Measurements from ENCODE around the gene LTBP1.
"Not testable (repeated sequence)": the region's sequence is repeated elsewhere in the genome, so short reads cannot be mapped to it uniquely, and the experiment has no call there.

The LTBP1 gene

DNA sequence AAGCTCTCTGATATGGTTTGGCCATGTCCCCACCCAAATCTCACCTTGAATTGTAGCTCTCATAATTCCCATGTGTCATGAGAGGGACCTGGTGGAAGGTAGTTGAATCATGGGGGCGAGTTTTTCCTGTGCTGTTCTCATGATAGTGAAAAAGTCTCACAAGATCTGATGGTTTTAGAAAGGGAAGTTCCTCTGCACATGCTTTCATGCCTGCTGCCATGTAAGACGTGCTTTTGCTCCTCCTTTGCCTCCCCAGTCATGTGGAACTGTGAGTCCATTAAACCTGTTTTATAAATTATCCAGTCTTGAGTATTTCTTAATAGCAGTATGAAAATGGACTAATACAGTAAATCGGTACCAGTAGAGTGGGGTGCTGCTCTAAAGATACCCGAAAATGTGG is 34.9 kb downstream of the LTBP1 start:
- H3K4me1 ChIP-seq = no peaks in the 10 kb centered on the region
- peaks cover 36% of the 10 kb centered on the region for H3K9me3 ChIP-seq
- no peak overlapping the region for H3K4me3 ChIP-seq
- no peak overlapping the region for H3K27ac ChIP-seq
- H4K20me1 ChIP-seq = no peaks in the 10 kb centered on the region
- H3K27me3 ChIP-seq = no peaks in the 10 kb centered on the region
- H3K36me3 ChIP-seq = no peaks in the 10 kb centered on the region
- H3K9ac ChIP-seq = no peak overlapping the region
- H3K4me2 ChIP-seq = no peak overlapping the region
- no peak for TF ChIP-seq Cebpa-rat (IDR thresholded peaks at IDR 0.05)

DNA sequence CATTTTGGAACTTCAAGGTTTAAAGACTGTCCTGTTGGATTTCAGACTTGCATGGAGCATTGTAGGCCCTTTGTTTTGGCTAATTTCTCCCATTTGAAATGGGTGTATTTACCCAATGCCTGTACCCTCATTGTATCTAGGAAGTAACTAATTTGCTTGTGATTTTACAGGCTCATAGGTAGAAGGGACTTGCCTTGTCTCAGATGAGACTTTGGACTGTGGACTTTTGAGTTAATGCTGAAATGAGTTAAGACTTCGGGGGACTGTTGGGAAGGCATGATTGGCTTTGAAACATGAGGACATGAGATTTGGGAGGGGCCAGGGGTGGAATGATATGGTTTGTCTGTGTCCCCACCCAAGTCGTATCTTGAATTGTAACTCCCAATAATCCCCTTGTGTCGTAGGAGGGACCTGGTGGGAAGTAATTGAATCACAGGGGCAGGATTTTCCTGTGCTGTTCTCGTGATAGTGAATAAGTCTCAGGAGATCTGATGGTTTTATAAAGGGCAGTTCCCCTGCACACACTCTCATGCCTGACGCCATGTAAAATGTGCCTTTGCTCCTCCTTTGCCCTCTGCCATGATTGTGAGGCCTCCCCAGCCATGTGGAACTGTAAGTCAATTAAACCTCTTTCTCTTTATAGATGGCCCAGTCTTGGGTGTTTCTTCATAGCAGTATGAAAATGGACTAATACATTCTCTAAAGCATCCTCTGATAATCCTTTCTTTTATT is 36.6 kb downstream of the LTBP1 start:
- not testable (repeated sequence) for H3K27me3 ChIP-seq, H3K27ac ChIP-seq, H3K9ac ChIP-seq, H3K4me1 ChIP-seq, H4K20me1 ChIP-seq, H3K36me3 ChIP-seq, H3K4me3 ChIP-seq, H3K4me2 ChIP-seq
- peaks cover 28% of the 10 kb centered on the region for H3K9me3 ChIP-seq

DNA sequence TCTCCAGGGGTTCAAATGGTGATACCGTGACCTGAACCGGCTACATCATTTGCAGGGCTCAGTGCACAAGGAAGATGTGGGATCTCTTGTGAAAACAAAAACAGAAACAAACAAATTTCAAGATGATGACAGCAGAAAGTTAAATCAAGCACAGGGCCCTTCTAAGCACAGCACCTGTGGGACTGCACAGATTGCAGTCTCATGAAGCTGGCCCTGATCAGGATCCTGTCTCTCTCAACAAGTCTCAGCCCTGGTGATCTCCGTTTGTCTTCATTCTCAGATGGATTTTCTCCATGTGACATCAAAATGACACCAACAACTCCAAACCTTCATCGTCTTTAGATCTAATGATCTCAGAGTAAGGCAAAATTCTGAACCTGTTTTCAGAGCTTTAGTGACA is 39.7 kb downstream of the LTBP1 start:
- Histone ChIP-seq H3K27me3 (no peaks in the 10 kb centered on the region), H3K27ac (no peak overlapping the region)

DNA sequence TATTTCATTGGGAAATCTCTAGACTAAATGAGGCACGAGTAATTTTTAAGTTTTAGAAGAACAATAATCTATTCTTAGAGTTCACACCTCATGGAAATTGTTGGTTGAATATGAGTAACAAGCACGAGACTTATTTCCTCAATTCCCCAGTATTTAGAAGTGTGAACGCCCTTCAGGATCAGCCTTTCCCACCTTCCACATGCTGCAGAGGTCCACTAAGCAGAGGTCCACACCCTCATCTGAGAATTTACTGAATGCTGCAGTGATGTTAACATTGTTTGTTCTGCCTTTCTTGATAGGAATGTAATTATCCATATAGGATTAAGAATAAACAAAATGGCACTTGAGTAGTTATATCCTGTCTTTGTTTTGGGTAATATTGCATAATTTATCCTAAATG is 41.8 kb downstream of the LTBP1 start:
- H3K9me3 ChIP-seq = peaks cover 2% of the 10 kb centered on the region
- H3K4me1 ChIP-seq = no peaks in the 10 kb centered on the region
- no peaks in the 10 kb centered on the region for H4K20me1 ChIP-seq
- no peak for TF ChIP-seq Cebpa-rat (IDR thresholded peaks at IDR 0.05)
- no peaks in the 10 kb centered on the region for H3K27me3 ChIP-seq
- H3K36me3 ChIP-seq = no peaks in the 10 kb centered on the region
- no peak overlapping the region for H3K9ac ChIP-seq
- no peak overlapping the region for H3K27ac ChIP-seq
- H3K4me2 ChIP-seq = no peak overlapping the region
- H3K4me3 ChIP-seq = no peak overlapping the region

More for the DNA sequence above, 39.7 kb downstream of the LTBP1 start:
- no peak for TF ChIP-seq Cebpa-rat (IDR thresholded peaks at IDR 0.05)
- no peaks in the 10 kb centered on the region for H3K4me1 ChIP-seq
- no peak overlapping the region for H3K9ac ChIP-seq
- H3K4me3 ChIP-seq = no peak overlapping the region
- peaks cover 20% of the 10 kb centered on the region for H3K9me3 ChIP-seq
- no peaks in the 10 kb centered on the region for H4K20me1 ChIP-seq
- no peaks in the 10 kb centered on the region for H3K36me3 ChIP-seq
- H3K4me2 ChIP-seq = no peak overlapping the region

DNA sequence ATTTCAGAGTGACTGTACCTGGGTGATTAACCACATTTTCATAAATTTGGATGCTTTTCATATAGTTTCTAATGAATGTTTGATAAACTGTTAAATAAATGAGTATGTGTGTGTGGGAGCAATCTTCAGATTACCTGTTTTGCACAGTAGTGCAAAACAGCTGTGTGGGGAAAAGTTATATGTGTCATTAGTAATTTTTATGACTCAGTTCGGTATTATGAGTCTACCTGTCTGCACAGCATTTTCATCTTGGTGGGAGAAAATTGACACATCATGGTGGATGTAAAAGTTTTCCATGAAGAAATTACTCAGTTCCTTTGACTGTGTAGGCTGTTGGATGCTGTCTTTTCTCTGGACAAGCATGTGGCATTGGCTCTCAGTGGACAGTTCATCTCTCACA is 43.8 kb downstream of the LTBP1 start:
- H3K4me1 ChIP-seq = no peaks in the 10 kb centered on the region
- H3K4me2 ChIP-seq = no peak overlapping the region
- H3K36me3 ChIP-seq = no peaks in the 10 kb centered on the region
- H4K20me1 ChIP-seq = no peaks in the 10 kb centered on the region
- H3K27ac ChIP-seq = no peak overlapping the region
- H3K9me3 ChIP-seq = 0 out of 2 replicates have a peak, but pooled peaks cover 1% of the 10 kb centered on the region
- no peak overlapping the region for H3K9ac ChIP-seq
- no peaks in the 10 kb centered on the region for H3K27me3 ChIP-seq
- H3K4me3 ChIP-seq = no peak overlapping the region
- no peak for TF ChIP-seq Cebpa-rat (IDR thresholded peaks at IDR 0.05)

DNA sequence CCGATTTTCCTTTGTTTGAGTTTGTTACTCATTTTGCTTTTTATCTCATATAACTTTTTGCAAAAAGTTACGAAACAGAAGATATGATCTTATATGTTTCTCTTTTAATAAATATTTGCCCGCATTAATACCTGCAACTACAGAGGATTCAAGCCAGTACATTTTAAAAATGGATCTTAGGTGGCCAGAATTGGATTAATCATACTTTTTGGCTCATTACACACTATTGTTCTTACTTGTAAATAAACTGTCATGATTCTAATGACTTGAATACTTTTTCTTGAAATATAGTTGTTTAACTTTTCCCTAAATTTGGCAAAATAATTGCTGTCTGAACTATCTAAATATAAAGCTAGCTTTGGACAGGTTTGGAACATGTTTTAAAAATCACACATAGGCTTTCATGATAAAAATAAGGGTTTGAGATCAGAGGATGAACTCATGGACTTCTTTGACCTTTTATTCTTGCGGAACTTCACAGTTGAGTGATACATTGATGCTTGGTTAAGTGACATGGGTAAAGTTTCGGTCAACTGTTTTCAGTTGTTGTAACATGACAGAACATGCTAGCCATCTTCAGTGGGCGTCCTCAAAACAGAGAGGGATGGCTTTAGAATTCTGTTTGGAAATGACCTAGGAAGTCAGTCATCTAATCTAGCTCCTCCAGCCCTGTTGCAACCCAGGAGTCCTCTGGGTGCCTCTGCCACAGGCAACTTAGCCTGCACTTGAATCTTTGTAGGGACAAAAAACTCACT is 44.5 kb downstream of the LTBP1 start:
- Histone ChIP-seq H3K4me3 (no peak overlapping the region), H3K27me3 (no peaks in the 10 kb centered on the region), H3K27ac (no peak overlapping the region), H3K4me2 (no peak overlapping the region), H4K20me1 (no peaks in the 10 kb centered on the region), H3K36me3 (no peaks in the 10 kb centered on the region), H3K9me3 (0 out of 2 replicates have a peak, but pooled peaks cover 7% of the 10 kb centered on the region), H3K9ac (no peak overlapping the region), H3K4me1 (no peaks in the 10 kb centered on the region)
- no peak for TF ChIP-seq Cebpa-rat (IDR thresholded peaks at IDR 0.05)

DNA sequence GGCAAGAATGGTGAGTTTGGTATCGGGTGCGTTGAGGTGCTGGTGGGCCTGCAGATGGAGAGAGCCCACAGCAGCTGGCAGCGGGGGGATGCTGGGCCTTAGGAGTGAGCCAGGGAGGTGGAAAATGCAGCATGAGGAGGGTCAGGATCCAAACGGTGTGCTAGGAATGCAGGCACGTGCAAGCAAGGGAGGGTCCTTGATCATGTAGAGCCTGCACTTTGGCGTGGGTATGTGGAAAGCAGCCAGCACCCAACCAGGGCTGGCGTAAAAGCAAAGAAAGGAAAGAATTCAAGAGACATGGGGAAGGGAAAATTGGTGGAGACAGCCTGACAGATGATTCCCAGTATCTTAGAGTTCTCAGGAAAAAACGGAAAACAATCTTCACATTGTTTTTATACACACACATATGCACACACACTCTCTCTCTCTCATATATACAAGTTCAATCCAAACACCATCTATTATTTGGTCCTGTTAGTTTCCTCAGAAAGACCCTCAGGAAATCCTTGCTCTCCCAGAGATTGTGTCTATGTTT is 46.3 kb downstream of the LTBP1 start:
- no peak overlapping the region for H3K27ac ChIP-seq
- no peak overlapping the region for H3K4me3 ChIP-seq
- H4K20me1 ChIP-seq = no peaks in the 10 kb centered on the region
- 0 out of 2 replicates have a peak, but pooled peaks cover 7% of the 10 kb centered on the region for H3K9me3 ChIP-seq
- H3K4me2 ChIP-seq = no peak overlapping the region
- no peaks in the 10 kb centered on the region for H3K27me3 ChIP-seq
- H3K9ac ChIP-seq = no peak overlapping the region
- no peaks in the 10 kb centered on the region for H3K36me3 ChIP-seq
- no peaks in the 10 kb centered on the region for H3K4me1 ChIP-seq
- no peak for TF ChIP-seq Cebpa-rat (IDR thresholded peaks at IDR 0.05)

DNA sequence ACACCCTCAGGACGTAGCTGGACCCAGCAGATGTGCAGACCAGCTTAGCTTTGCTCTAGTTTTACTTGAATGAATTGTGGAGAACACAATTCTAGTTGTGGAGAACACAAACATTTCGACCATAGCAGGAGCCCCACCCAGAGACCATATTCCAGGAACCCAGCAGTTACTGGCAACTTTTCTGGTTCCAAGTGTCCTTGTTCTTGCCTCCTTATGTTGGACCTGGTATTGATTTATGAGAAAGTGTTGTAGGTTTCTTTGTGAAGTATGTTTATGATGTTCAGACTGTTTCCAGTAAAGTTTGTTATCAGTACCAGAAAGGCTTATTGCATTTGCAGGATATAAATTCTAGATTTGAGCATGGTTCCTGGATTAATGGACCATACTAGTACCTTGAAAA is 51.0 kb downstream of the LTBP1 start:
- H4K20me1 ChIP-seq = no peaks in the 10 kb centered on the region
- 0 out of 2 replicates have a peak, but pooled peaks cover 7% of the 10 kb centered on the region for H3K9me3 ChIP-seq
- no peaks in the 10 kb centered on the region for H3K36me3 ChIP-seq
- H3K4me1 ChIP-seq = no peaks in the 10 kb centered on the region
- TF ChIP-seq Cebpa-rat (IDR thresholded peaks at IDR 0.05) = no peak
- no peak overlapping the region for H3K9ac ChIP-seq
- H3K27me3 ChIP-seq = no peaks in the 10 kb centered on the region
- H3K27ac ChIP-seq = no peak overlapping the region
- H3K4me2 ChIP-seq = no peak overlapping the region
- H3K4me3 ChIP-seq = no peak overlapping the region

DNA sequence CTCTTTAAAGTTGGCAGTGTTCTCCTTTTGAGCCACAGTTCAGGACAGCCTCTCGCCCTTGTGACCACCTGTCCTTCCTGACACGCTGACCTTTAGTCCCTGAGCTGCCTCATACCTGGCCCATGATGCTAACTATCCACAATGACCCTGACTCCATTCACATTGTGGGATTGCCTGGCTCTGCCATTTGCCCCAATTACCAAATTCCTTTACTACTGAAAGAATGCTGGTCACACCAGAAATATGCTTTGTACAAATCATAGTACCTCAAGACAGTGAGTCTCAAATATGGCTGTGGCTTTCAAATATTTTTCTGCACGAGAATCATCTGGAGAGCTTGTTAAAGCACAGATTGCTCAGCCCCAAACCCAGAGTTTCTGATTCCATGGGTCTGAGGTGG is 54.2 kb downstream of the LTBP1 start:
- H3K4me3 ChIP-seq = no peak overlapping the region
- H3K27me3 ChIP-seq = no peaks in the 10 kb centered on the region
- H3K9ac ChIP-seq = no peak overlapping the region
- no peaks in the 10 kb centered on the region for H3K36me3 ChIP-seq
- H4K20me1 ChIP-seq = no peaks in the 10 kb centered on the region
- no peak overlapping the region for H3K27ac ChIP-seq
- TF ChIP-seq Cebpa-rat (IDR thresholded peaks at IDR 0.05) = no peak
- H3K9me3 ChIP-seq = 0 out of 2 replicates have a peak, but pooled peaks cover 1% of the 10 kb centered on the region
- no peaks in the 10 kb centered on the region for H3K4me1 ChIP-seq
- no peak overlapping the region for H3K4me2 ChIP-seq

DNA sequence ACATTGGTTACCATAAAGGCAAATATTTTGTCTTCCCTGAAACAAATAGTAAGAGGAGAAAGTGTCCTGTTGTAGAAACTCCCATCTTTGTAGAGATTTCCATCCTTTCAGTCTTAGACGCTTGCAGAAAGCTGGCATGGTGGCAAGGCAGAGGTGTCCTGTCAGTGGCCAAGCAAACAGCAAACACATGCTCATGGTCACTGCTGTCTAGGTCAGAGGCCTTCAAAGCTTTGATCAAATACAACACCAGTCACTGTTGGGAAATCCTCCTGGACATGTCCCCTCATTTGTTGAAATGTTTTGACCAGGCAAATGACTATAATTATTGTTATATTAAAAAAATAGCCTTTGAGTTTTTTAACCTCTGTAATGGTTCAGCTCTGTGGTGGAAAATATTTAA is 55.1 kb downstream of the LTBP1 start:
- H3K9ac ChIP-seq = no peak overlapping the region
- H4K20me1 ChIP-seq = no peaks in the 10 kb centered on the region
- H3K4me2 ChIP-seq = no peak overlapping the region

More for the DNA sequence above, 55.1 kb downstream of the LTBP1 start:
- Histone ChIP-seq H3K4me1 (no peaks in the 10 kb centered on the region), H3K36me3 (no peaks in the 10 kb centered on the region), H3K9me3 (no peaks in the 10 kb centered on the region), H3K27me3 (no peaks in the 10 kb centered on the region), H3K4me3 (no peak overlapping the region), H3K27ac (no peak overlapping the region)
- TF ChIP-seq Cebpa-rat (IDR thresholded peaks at IDR 0.05) = no peak

Data from BLaER1 (cell line).